ENCODE results near the gene EEF1AKMT3. TPM values are rescaled to one million over a fixed set of nuclear protein-coding genes. Genes with fewer than 3 reads are reported as not detected.
A peak's percentile ranks its signal among the peaks of the same experiment; 100 is the strongest.

Gene EEF1AKMT3
- total and polyA plus RNA-seq, 2 experiments from 2014 or later: 1.3 to 5.3 TPM

- peaks cover 2% of the 10 kb centered on the region for H3K9me3 Mint-ChIP-seq
- Histone ChIP-seq H3K79me2 (replicated peaks; ENCODE audit: insufficient read depth) (no peaks in the 10 kb centered on the region), H3K4me3 (no peak overlapping the region), H3K4me1 (ENCODE audit: insufficient read depth) (peaks cover 19% of the 10 kb centered on the region), H3K9me2 (ENCODE audit: insufficient read depth) (no peaks in the 10 kb centered on the region), H3K4me2 (no peak overlapping the region), H2AFZ (no peak overlapping the region), H4K20me1 (replicated peaks; ENCODE audit: insufficient read depth) (no peaks in the 10 kb centered on the region; the same call in 1 of the 2 replicates), H3K27ac (ENCODE audit: low read depth) (no peak overlapping the region), H3K27me3 (ENCODE audit: insufficient read depth) (peaks cover 100% of the 10 kb centered on the region), H3F3A (replicated peaks; ENCODE audit: low read depth) (peaks cover 10% of the 10 kb centered on the region), H3K36me3 (ENCODE audit: insufficient read depth) (no peaks in the 10 kb centered on the region)
- H3K27me3 Mint-ChIP-seq (ENCODE audit: insufficient read depth, low read depth, poor library complexity): peaks cover 91% of the 10 kb centered on the region
- ATAC-seq (no peak), DNase-seq (ENCODE audit: low spot score) (no peak)
- no peak overlapping the region for H3K27ac Mint-ChIP-seq
- TF ChIP-seq CTCF (conservative IDR thresholded peaks at IDR 0.05; ENCODE audit: low read depth in 2 of 2): no peak
- no peak for TF ChIP-seq ZNF114 (CRISPR knock-in tag; IDR thresholded peaks at IDR 0.05)
- TF ChIP-seq, protein P1, sequence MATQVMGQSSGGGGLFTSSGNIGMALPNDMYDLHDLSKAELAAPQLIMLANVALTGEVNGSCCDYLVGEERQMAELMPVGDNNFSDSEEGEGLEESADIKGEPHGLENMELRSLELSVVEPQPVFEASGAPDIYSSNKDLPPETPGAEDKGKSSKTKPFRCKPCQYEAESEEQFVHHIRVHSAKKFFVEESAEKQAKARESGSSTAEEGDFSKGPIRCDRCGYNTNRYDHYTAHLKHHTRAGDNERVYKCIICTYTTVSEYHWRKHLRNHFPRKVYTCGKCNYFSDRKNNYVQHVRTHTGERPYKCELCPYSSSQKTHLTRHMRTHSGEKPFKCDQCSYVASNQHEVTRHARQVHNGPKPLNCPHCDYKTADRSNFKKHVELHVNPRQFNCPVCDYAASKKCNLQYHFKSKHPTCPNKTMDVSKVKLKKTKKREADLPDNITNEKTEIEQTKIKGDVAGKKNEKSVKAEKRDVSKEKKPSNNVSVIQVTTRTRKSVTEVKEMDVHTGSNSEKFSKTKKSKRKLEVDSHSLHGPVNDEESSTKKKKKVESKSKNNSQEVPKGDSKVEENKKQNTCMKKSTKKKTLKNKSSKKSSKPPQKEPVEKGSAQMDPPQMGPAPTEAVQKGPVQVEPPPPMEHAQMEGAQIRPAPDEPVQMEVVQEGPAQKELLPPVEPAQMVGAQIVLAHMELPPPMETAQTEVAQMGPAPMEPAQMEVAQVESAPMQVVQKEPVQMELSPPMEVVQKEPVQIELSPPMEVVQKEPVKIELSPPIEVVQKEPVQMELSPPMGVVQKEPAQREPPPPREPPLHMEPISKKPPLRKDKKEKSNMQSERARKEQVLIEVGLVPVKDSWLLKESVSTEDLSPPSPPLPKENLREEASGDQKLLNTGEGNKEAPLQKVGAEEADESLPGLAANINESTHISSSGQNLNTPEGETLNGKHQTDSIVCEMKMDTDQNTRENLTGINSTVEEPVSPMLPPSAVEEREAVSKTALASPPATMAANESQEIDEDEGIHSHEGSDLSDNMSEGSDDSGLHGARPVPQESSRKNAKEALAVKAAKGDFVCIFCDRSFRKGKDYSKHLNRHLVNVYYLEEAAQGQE (IDR thresholded peaks at IDR 0.05; ENCODE audit: unreplicated experiment): no peak
- TF ChIP-seq NANOG (IDR thresholded peaks at IDR 0.05; ENCODE audit: borderline replicate concordance): no peak
- TF ChIP-seq POLR2AphosphoS5 (IDR thresholded peaks at IDR 0.05; ENCODE audit: low read depth): no peak
- TF ChIP-seq, protein P2, sequence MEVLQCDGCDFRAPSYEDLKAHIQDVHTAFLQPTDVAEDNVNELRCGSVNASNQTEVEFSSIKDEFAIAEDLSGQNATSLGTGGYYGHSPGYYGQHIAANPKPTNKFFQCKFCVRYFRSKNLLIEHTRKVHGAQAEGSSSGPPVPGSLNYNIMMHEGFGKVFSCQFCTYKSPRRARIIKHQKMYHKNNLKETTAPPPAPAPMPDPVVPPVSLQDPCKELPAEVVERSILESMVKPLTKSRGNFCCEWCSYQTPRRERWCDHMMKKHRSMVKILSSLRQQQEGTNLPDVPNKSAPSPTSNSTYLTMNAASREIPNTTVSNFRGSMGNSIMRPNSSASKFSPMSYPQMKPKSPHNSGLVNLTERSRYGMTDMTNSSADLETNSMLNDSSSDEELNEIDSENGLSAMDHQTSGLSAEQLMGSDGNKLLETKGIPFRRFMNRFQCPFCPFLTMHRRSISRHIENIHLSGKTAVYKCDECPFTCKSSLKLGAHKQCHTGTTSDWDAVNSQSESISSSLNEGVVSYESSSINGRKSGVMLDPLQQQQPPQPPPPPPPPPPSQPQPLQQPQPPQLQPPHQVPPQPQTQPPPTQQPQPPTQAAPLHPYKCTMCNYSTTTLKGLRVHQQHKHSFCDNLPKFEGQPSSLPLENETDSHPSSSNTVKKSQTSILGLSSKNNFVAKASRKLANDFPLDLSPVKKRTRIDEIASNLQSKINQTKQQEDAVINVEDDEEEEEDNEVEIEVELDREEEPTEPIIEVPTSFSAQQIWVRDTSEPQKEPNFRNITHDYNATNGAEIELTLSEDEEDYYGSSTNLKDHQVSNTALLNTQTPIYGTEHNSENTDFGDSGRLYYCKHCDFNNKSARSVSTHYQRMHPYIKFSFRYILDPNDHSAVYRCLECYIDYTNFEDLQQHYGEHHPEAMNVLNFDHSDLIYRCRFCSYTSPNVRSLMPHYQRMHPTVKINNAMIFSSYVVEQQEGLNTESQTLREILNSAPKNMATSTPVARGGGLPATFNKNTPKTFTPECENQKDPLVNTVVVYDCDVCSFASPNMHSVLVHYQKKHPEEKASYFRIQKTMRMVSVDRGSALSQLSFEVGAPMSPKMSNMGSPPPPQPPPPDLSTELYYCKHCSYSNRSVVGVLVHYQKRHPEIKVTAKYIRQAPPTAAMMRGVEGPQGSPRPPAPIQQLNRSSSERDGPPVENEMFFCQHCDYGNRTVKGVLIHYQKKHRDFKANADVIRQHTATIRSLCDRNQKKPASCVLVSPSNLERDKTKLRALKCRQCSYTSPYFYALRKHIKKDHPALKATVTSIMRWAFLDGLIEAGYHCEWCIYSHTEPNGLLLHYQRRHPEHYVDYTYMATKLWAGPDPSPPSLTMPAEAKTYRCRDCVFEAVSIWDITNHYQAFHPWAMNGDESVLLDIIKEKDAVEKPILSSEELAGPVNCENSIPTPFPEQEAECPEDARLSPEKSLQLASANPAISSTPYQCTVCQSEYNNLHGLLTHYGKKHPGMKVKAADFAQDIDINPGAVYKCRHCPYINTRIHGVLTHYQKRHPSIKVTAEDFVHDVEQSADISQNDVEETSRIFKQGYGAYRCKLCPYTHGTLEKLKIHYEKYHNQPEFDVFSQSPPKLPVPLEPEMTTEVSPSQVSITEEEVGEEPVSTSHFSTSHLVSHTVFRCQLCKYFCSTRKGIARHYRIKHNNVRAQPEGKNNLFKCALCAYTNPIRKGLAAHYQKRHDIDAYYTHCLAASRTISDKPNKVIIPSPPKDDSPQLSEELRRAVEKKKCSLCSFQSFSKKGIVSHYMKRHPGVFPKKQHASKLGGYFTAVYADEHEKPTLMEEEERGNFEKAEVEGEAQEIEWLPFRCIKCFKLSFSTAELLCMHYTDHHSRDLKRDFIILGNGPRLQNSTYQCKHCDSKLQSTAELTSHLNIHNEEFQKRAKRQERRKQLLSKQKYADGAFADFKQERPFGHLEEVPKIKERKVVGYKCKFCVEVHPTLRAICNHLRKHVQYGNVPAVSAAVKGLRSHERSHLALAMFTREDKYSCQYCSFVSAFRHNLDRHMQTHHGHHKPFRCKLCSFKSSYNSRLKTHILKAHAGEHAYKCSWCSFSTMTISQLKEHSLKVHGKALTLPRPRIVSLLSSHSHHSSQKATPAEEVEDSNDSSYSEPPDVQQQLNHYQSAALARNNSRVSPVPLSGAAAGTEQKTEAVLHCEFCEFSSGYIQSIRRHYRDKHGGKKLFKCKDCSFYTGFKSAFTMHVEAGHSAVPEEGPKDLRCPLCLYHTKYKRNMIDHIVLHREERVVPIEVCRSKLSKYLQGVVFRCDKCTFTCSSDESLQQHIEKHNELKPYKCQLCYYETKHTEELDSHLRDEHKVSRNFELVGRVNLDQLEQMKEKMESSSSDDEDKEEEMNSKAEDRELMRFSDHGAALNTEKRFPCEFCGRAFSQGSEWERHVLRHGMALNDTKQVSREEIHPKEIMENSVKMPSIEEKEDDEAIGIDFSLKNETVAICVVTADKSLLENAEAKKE (CRISPR knock-in tag; IDR thresholded peaks at IDR 0.05): no peak
- no peaks in the 10 kb centered on the region; the same call in 2 of the 3 replicates for H3K36me3 Mint-ChIP-seq (ENCODE audit: low read depth)
- H3K4me1 Mint-ChIP-seq: peaks cover 31% of the 10 kb centered on the region
- H3K4me3 Mint-ChIP-seq: peak overlapping the region; percentile 7; the same call in 1 of the 3 replicates
These were observed 37.8 kb upstream of the EEF1AKMT3 start for GRCh38 chr12:57734591-57734990.
